GM12878 (cell line): ENCODE measurements around the gene USP14.
A peak's percentile ranks its signal among the peaks of the same experiment; 100 is the strongest.
"Not testable (repeated sequence)": the region's sequence is repeated elsewhere in the genome, so short reads cannot be mapped to it uniquely, and the experiment has no call there.

Source experiments
- CTCF ChIP-seq, 3 experiments: IDR thresholded peaks in 2 of 3; conservative IDR thresholded peaks in 1 of 3; 2 replicates each; pipeline ENCODE4 v1.5.1; 2011; ENCODE audit warnings: low read depth in 3 of 3, low read length in 3 of 3, mild to moderate bottlenecking in 3 of 3, control low read depth in 2 of 3, moderate library complexity in 2 of 3, inconsistent platforms in 1 of 3, mixed read lengths in 1 of 3; ENCODE audit not compliant: control insufficient read depth in 2 of 3, insufficient read depth in 1 of 3; ENCODE audit errors: extremely low read depth in 1 of 3
- FOS ChIP-seq: IDR thresholded peaks from 3 replicates; pipeline ENCODE4 v1.6.1; 2011; ENCODE audit warnings: borderline replicate concordance; ENCODE audit not compliant: insufficient read length; ENCODE audit errors: extremely low read depth
- ZBTB33 ChIP-seq: fragments of 450-650 bp; IDR thresholded peaks from 2 replicates; pipeline ENCODE4 v1.6.1; 2017; ENCODE audit warnings: mild to moderate bottlenecking

GRCh38 chr18:109130-109921 lies 49.0 kb upstream of the USP14 start:
- TF ChIP-seq ZBTB33, FOS: not testable (repeated sequence)
- TF ChIP-seq CTCF (IDR thresholded peaks at IDR 0.05 in 2 of 3, conservative IDR thresholded peaks at IDR 0.05 in 1 of 3; ENCODE audit: control insufficient read depth in 2 of 3, extremely low read depth in 1 of 3, insufficient read depth in 1 of 3, low read depth in 3 of 3, low read length in 3 of 3), result peak in 1 of 3 experiments; percentile 16; a peak in 1 of 6 replicates
